HepG2 (cell line): ENCODE data around the gene SESN3. TPM values are rescaled to one million over a fixed set of nuclear protein-coding genes. Genes with fewer than 3 reads are reported as not detected.

Experiments used
- BCL6 ChIP-seq: IDR thresholded peaks from 2 replicates; pipeline ENCODE4 v1.6.1; 2016; ENCODE audit warnings: missing genetic modification reagents, missing compliant biosample characterization
- CEBPG ChIP-seq: IDR thresholded peaks from 2 replicates; pipeline ENCODE4 v1.6.1; 2016
- DPF2 ChIP-seq: sonication (generic); formaldehyde crosslinking; IDR thresholded peaks from 2 replicates; pipeline ENCODE4 v1.4.0; 2020; ENCODE audit warnings: mild to moderate bottlenecking, low read depth, missing genetic modification reagents, borderline replicate concordance
- FOXK1 ChIP-seq: sonication (generic); formaldehyde crosslinking; IDR thresholded peaks from 2 replicates; pipeline ENCODE4 v1.4.0; 2020; ENCODE audit warnings: low read depth, missing genetic modification reagents, borderline replicate concordance
- FOXP4 ChIP-seq: sonication (generic); formaldehyde crosslinking; IDR thresholded peaks from 2 replicates; pipeline ENCODE4 v1.4.0; 2020; ENCODE audit warnings: missing genetic modification reagents
- HDAC2 ChIP-seq: sonication (generic); formaldehyde crosslinking; IDR thresholded peaks from 2 replicates; pipeline ENCODE4 v1.4.0; 2020; ENCODE audit warnings: missing genetic modification reagents
- MAX ChIP-seq: IDR thresholded peaks from 2 replicates; pipeline ENCODE4 v1.6.1; 2012; ENCODE audit warnings: inconsistent platforms
- MAZ ChIP-seq, 2 experiments: sonication (generic) in 1 of 2; formaldehyde crosslinking in 1 of 2; IDR thresholded peaks; 2 replicates each; pipeline versions ENCODE4 v1.5.0 to v1.6.1; 2012 to 2020; ENCODE audit warnings: low read depth in 2 of 2, mild to moderate bottlenecking in 2 of 2, borderline replicate concordance in 1 of 2, improper control_type of control experiment in 1 of 2, low read length in 1 of 2, missing genetic modification reagents in 1 of 2, moderate library complexity in 1 of 2
- PHF21A ChIP-seq: sonication (generic); formaldehyde crosslinking; IDR thresholded peaks from 2 replicates; pipeline ENCODE4 v1.5.0; 2020; ENCODE audit warnings: mild to moderate bottlenecking, missing genetic modification reagents
- SALL1 ChIP-seq: sonication (generic); formaldehyde crosslinking; IDR thresholded peaks from 2 replicates; pipeline ENCODE4 v1.8.0; 2022; ENCODE audit warnings: mild to moderate bottlenecking, missing genetic modification reagents
- SOX13 ChIP-seq, 3 experiments: fragments of 450-650 bp in 1 of 3; sonication (generic) in 1 of 3; formaldehyde crosslinking in 1 of 3; IDR thresholded peaks in 2 of 3; conservative IDR thresholded peaks in 1 of 3; 2 replicates each; pipeline versions ENCODE4 v1.5.0 to v1.6.1; 2016 to 2020; ENCODE audit warnings: antibody characterized with exemption in 1 of 3, mild to moderate bottlenecking in 1 of 3, missing compliant biosample characterization in 1 of 3, missing genetic modification reagents in 1 of 3, moderate library complexity in 1 of 3
- SP5 ChIP-seq: IDR thresholded peaks from 2 replicates; pipeline ENCODE4 v1.6.1; 2016; ENCODE audit warnings: low read depth, borderline replicate concordance
- polyA plus RNA-seq, 8 experiments: library from polyadenylated mRNA; depleted of rRNA in 3 of 8; stranded (reverse) in 7 of 8; unstranded in 1 of 8; fragments of >200 nt; fragmentation: Illumina TruSeq in 4 of 8; extraction: Trizol in 4 of 8; gene quantifications; 2 replicates each; pipeline versions ENCODE4 v1.2.1 to v1.2.3, GENCODE V29; 2011 to 2016; ENCODE audit warnings: low read depth in 4 of 8, missing spikeins in 1 of 8, mixed read lengths in 1 of 8; ENCODE audit not compliant: insufficient read depth in 1 of 8
- total RNA-seq, 5 experiments: library from RNA; depleted of rRNA; stranded (reverse); fragments of >200 nt; fragmentation: Illumina TruSeq; extraction: Trizol; gene quantifications; 2 replicates each; pipeline ENCODE4 v1.2.3, GENCODE V29; 2016; ENCODE audit warnings: low read depth in 1 of 5
- TF ChIP-seq, protein P1 (sequence below): sonication (generic); formaldehyde crosslinking; IDR thresholded peaks from 2 replicates; pipeline ENCODE4 v1.4.0; 2020; ENCODE audit warnings: low read depth, missing genetic modification reagents
- TF ChIP-seq, protein P2 (sequence below): sonication (generic); formaldehyde crosslinking; conservative IDR thresholded peaks from 2 replicates; pipeline ENCODE4 v1.4.0; 2020; ENCODE audit warnings: missing genetic modification reagents
- TF ChIP-seq, protein P3 (sequence below): sonication (generic); formaldehyde crosslinking; IDR thresholded peaks from 2 replicates; pipeline ENCODE4 v1.4.0; 2020; ENCODE audit warnings: missing genetic modification reagents, borderline replicate concordance

The SESN3 gene
- total and polyA plus RNA-seq, 2 of the 13 experiments (the other 11 are each of a cell fraction or from before 2014, with no cell fraction given) = 0.53 to 0.86 TPM

- TF ChIP-seq, protein P1, sequence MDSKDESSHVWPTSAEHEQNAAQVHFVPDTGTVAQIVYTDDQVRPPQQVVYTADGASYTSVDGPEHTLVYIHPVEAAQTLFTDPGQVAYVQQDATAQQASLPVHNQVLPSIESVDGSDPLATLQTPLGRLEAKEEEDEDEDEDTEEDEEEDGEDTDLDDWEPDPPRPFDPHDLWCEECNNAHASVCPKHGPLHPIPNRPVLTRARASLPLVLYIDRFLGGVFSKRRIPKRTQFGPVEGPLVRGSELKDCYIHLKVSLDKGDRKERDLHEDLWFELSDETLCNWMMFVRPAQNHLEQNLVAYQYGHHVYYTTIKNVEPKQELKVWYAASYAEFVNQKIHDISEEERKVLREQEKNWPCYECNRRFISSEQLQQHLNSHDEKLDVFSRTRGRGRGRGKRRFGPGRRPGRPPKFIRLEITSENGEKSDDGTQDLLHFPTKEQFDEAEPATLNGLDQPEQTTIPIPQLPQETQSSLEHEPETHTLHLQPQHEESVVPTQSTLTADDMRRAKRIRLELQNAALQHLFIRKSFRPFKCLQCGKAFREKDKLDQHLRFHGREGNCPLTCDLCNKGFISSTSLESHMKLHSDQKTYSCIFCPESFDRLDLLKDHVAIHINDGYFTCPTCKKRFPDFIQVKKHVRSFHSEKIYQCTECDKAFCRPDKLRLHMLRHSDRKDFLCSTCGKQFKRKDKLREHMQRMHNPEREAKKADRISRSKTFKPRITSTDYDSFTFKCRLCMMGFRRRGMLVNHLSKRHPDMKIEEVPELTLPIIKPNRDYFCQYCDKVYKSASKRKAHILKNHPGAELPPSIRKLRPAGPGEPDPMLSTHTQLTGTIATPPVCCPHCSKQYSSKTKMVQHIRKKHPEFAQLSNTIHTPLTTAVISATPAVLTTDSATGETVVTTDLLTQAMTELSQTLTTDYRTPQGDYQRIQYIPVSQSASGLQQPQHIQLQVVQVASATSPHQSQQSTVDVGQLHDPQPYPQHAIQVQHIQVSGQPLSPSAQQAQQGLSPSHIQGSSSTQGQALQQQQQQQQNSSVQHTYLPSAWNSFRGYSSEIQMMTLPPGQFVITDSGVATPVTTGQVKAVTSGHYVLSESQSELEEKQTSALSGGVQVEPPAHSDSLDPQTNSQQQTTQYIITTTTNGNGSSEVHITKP (CRISPR knock-in tag) = no peak
- TF ChIP-seq FOXP4 (CRISPR knock-in tag) (peak; percentile 64), FOXK1 (no peak), SOX13 (IDR thresholded peaks at IDR 0.05) (peak; percentile 85), SOX13 (CRISPR knock-in tag; conservative IDR thresholded peaks at IDR 0.05 in 1 of 2, IDR thresholded peaks at IDR 0.05 in 1 of 2) (peak in 1 of 2 experiments; percentile 98; a peak in 2 of 4 replicates), SALL1 (CRISPR knock-in tag) (peak; percentile 50; the same call in 1 of the 2 replicates), BCL6 (peak; percentile 55), HDAC2 (CRISPR knock-in tag) (peak; percentile 38; the same call in 1 of the 2 replicates), MAX (peak; percentile 39; the same call in 1 of the 2 replicates), MAZ (IDR thresholded peaks at IDR 0.05; ENCODE audit: borderline replicate concordance, low read depth, low read length) (peak; percentile 35; the same call in 1 of the 2 replicates), MAZ (CRISPR knock-in tag; IDR thresholded peaks at IDR 0.05; ENCODE audit: low read depth) (no peak), DPF2 (CRISPR knock-in tag) (0 out of 2 replicates have a peak, but pooled peaks have one; percentile 15), PHF21A (CRISPR knock-in tag) (peak; percentile 59), SP5 (CRISPR knock-in tag) (peak; percentile 90), CEBPG (CRISPR knock-in tag) (0 out of 2 replicates have a peak, but pooled peaks have one; percentile 17)
- TF ChIP-seq, protein P2, sequence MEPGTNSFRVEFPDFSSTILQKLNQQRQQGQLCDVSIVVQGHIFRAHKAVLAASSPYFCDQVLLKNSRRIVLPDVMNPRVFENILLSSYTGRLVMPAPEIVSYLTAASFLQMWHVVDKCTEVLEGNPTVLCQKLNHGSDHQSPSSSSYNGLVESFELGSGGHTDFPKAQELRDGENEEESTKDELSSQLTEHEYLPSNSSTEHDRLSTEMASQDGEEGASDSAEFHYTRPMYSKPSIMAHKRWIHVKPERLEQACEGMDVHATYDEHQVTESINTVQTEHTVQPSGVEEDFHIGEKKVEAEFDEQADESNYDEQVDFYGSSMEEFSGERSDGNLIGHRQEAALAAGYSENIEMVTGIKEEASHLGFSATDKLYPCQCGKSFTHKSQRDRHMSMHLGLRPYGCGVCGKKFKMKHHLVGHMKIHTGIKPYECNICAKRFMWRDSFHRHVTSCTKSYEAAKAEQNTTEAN (CRISPR knock-in tag) = no peak
- TF ChIP-seq, protein P3, sequence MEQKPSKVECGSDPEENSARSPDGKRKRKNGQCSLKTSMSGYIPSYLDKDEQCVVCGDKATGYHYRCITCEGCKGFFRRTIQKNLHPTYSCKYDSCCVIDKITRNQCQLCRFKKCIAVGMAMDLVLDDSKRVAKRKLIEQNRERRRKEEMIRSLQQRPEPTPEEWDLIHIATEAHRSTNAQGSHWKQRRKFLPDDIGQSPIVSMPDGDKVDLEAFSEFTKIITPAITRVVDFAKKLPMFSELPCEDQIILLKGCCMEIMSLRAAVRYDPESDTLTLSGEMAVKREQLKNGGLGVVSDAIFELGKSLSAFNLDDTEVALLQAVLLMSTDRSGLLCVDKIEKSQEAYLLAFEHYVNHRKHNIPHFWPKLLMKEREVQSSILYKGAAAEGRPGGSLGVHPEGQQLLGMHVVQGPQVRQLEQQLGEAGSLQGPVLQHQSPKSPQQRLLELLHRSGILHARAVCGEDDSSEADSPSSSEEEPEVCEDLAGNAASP = peak; percentile 80; the same call in 1 of the 2 replicates
These were observed 81.2 kb downstream of the SESN3 start (continued) for GRCh38 chr11:95149651-95150364.
